Retinal pigment epithelial cell (primary cell): Measurements from ENCODE around the gene ZNF554.
A peak's percentile ranks its signal among the peaks of the same experiment; 100 is the strongest.
"Not testable (repeated sequence)": the region's sequence is repeated elsewhere in the genome, so short reads cannot be mapped to it uniquely, and the experiment has no call there.

Source experiments
- DNase-seq: peaks from one replicate; pipeline ENCODE4 v3.0.0-alpha.2; 2010; ENCODE audit warnings: low read depth
- H3K4me3 ChIP-seq: 2 replicates; pipeline ENCODE4 v1.5.1; 2011; ENCODE audit warnings: mild to moderate bottlenecking, low read length, control low read depth, moderate library complexity
- TF ChIP-seq, protein P1 (sequence below): conservative IDR thresholded peaks from 2 replicates; pipeline ENCODE4 v1.5.1; 2011; ENCODE audit warnings: low read depth, low read length, control low read depth, inconsistent platforms

The ZNF554 gene

GRCh38 chr19:2865334-2866100 lies 45.8 kb downstream of the ZNF554 start:
- TF ChIP-seq, protein P1, sequence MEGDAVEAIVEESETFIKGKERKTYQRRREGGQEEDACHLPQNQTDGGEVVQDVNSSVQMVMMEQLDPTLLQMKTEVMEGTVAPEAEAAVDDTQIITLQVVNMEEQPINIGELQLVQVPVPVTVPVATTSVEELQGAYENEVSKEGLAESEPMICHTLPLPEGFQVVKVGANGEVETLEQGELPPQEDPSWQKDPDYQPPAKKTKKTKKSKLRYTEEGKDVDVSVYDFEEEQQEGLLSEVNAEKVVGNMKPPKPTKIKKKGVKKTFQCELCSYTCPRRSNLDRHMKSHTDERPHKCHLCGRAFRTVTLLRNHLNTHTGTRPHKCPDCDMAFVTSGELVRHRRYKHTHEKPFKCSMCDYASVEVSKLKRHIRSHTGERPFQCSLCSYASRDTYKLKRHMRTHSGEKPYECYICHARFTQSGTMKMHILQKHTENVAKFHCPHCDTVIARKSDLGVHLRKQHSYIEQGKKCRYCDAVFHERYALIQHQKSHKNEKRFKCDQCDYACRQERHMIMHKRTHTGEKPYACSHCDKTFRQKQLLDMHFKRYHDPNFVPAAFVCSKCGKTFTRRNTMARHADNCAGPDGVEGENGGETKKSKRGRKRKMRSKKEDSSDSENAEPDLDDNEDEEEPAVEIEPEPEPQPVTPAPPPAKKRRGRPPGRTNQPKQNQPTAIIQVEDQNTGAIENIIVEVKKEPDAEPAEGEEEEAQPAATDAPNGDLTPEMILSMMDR, result no peak
- DNase-seq, result no peak
- H3K4me3 ChIP-seq, result no peak overlapping the region

DNA sequence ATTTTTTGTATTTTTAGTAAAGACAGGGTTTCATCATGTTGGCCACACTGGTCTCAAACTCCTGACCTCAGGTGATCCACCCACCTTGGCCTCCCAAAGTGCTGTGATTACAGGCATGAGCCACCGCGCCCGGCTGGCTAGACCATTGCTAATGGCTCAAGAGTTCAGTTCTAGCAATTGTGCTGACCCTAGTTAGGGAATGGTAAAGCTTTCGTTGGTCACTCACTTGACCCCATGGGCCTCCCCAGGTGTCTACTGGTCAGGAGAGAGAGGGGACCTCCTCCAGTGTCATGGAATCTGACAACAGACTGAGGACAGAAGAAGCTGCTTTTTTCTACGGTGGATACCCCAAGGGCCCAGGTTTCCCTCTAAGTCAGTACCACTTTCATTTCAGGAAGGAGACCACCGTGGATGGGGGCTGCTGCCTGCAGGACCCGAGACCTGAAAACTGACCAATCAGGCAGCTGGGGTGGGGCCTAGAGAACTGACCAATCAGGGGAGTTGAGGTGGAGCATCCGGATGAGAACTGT lies 46.9 kb downstream of the ZNF554 start:
- TF ChIP-seq, protein P1, result no peak
- H3K4me3 ChIP-seq, result no peak overlapping the region
- no peak for DNase-seq

DNA sequence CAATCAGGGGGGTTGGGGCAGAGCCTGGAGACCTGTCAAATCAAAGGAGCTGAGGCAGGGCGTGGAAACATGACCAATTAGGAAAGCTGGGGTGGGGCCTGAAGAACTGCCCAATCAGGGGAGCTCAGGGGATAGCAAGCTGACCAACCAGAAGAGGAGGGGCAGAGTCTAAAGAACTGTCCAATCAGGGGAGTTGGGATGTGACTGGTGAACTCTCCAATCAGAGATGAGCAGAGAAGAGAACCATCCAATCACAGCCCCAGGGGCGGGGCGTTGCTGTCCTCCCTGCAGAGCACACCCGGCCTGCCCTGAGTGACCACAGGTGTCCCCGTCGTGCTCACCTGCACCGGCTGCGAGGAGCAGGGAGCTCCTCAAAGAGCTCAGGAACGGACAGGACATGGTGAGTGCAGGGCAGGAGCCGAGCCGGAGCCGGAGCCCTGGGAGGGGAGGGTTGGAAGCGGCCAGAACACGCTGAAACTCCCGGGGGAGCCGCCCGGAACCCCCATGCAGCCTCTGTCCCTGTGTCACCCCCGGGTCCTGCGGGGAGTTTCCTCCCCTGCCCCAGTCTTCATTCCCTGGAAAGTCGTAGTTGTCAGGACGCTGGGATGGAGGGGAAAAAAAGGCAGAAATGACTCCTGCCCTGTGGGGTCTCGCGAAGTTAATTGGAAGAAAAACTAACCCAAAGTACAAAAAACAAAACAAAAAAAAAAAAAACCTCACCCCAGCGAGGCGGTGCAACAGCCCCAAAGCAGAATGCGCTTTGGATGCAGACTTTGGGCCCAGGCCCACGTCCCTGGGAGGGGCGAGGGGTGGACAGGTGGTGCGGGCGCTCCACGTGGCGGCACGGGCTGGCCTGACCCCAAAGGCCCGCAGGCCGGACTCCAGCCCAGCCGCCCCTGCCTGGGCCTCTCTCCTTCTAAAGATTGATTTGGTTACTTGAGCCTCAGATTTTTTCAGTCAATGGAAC lies 47.6 kb downstream of the ZNF554 start, which contains the start of gene ZNF556:
ZNF556 (plus strand) TSS at position 311 of the 967 bp plus-strand sequence; CDS start at position 398, 87 bp downstream.
- TF ChIP-seq, protein P1, result no peak
- H3K4me3 ChIP-seq, result no peak within 1 kb of the TSS
- DNase-seq, result no peak

DNA sequence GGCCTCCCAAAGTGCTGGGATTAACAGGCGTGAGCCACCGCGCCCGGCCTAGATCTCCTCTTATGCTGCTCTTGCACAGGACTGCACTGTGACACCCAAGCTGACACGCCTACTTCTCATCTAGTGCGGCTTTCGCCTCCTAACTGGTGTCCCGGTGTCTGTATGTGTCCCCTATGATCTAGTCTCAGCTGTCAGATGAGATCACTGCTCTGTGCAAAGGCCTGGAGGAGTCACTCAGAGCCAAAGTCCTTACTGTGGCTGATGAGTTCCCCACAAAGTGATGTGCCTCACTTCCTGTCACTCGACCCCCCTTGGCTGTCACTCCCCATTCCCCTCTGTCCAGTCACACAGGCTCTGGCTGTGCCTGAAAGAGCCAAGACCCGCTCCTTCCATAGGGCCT lies 50.0 kb downstream of the ZNF554 start:
- H3K4me3 ChIP-seq, result no peak overlapping the region
- TF ChIP-seq, protein P1, result no peak
- DNase-seq, result no peak

- TF ChIP-seq, protein P1, result peak; percentile 23
- H3K4me3 ChIP-seq, DNase-seq: not testable (repeated sequence)
Measured at GRCh38 chr19:2872175-2872574, 52.5 kb downstream of the ZNF554 start.

GRCh38 chr19:2877398-2878331 lies 58.0 kb downstream of the ZNF554 start:
- no peak overlapping the region for H3K4me3 ChIP-seq
- DNase-seq, result no peak
- TF ChIP-seq, protein P1, result no peak
